ENCODE results near the gene LYPD8.

Gene LYPD8

DNA sequence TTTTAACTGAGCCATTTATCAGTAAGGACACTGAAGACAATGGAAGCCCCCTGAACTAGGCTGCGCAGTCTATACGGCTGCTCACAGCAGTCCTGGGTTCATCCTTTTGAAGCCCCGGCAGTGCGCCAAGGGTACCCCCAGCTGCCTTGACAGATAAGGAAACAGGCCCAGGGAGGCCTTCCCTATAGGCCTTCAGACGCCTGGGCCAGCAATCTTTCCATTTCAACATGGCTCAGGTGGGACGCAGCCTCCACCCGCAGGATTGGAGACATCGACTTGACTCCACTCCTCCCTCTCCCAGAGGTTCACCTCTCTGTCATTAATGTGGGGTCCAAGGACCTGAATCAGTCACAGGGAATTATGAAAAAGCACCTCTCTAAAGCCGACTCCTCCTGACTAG is 2.8 kb upstream of the LYPD8 start:
- no peak for DNase-seq

GRCh38 chr1:248757784-248758195 is 2.2 kb upstream of the LYPD8 start:
- no peak for DNase-seq

DNA sequence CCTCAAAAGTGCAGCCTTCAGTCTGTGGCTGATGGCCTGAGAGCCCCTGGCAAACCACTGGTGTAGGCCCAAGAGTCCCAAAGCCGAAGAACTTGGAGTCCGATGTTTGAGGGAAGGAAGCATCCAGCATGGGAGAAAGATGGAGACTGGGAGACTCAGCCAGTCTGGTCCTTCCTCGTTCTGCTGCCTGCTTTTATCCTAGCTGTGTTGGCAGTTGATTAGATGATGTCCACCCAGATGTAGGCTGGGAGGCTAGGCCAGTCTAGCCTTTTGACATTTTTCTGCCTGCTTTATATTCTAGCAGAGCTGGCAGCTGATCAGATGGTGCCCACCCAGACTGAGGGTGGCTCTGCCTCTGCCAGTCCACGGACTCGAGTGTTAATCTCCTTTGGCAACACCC is 1.1 kb upstream of the LYPD8 start:
- DNase-seq, result no peak

DNA sequence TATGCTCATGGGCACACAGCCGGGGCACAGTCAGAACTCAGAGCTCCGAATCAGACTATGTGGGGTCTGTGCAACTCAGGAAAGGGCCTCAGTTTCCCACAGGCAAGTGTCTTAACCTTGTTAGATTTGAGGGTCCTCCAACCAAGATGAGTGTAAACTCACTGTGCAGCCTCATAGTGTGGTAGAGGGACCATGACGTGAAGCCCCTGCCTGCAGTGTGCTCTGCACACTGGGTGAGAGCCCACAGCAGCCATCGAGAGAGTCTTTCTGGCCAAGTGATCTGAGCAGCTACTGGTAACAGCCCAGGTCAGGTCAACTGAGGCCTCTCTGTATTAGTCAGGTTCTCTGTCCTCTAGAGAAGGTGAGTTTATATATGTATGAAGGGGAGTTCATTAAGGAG is 592 bp upstream of the LYPD8 start:
- no peak for DNase-seq

DNA sequence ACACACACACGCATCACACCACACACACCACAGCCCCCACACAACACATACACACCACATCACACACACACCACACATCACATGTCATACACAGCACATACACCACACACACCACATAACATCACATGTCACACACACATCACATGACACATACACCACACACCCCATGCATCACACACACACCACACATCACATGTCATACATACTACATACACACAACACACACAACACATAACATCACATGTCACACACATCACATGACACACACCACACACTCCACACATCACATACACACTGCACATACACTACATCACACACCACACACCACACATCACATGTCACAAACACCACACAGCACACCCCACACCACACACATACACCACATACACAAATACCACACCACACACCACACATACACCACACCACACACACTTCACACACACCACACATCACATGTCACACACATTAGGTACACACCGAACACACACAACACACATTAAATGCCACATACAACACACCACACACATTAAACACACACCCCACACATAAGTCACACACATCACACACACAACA is 1.8 kb downstream of the LYPD8 start:
- DNase-seq, result no peak

DNA sequence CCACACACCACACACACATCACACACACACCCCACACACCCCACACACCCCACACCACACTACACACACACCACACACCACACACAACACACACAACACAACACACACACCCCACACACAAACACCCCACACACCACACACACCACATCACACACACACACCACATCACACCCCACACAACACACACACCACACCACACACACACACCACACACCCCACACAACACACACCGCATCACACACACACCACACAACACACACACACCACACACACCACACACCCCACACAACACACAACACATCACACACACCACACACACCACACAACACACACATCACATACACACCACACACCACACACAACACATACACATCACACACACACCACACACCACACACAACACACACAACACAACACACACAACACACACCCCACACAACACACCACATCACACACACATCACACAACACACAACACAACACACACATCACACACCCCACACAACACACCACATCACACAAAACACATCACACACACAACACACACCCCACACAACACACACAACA is 2.4 kb downstream of the LYPD8 start:
- DNase-seq, result no peak

DNA sequence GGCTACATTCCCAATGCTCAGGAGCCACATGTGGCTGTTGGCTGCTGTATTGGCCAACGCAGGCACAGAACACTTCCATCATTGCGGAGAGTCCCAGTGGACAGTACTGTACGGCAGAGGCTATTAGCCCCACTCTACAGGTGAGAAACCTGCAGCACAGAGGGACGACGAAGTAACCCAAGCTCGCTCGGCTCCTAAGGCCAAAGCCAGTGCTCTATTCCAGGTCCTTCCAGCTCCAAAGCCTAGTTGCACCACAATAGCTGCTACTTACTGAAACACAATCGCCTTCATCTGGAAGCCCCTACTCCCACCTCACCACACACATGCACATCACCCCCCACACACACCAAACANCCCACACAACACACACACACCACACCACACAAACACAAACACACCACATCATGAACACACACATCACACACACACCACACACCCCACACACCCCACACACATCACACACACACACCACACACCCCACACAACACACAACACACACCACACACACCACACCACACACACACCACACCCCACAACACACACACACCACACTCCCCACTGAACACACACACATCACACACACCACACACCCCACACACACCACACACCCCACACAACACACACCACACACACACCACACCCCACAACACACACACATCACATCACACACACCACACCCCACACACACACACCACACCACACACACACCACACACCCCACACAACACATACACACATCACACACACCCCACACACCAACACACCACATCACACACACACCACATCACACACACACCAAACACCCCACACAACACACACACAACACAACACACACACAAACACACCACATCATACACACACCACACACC is 3.2 kb downstream of the LYPD8 start:
- no peak for DNase-seq

DNA sequence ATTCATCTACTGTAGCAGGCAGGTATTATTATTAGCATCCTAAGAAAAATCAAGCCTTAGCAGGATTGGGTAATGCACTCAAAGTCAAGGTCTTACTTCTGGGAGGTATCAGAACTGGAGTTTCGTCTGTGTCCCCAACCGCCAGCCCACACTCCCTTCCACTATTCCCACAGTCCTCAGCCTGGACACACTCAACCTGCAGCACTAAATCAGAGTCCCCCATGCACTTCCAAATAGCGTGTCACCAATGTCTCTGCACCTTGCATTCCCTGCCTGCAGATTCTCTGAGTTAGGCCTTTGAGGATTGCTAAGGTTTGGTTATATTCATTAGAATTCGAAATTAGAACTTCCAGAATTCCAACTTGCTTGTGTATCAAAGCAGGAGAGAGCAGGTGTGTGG is 3.9 kb downstream of the LYPD8 start:
- no peak for DNase-seq

DNA sequence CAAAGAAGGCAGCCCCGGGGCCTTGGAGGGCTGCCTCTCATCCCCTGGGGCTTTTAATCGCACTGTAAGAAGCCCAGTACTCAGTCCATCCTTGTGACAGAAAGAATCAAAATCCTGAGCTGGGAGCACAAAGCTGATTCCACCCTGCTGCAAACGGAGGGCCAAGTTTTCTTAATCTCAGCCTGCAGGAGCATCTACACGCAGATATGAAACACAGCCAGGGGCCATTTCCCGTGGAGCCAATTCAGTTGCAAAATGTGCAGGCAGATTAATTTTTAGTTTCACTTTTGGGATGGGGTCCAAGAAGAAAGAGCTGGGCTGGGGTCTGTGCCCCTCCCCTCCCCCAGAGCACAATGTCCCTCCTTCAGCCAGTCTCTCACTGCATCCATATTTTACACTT is 4.4 kb downstream of the LYPD8 start:
- no peak for DNase-seq

DNA sequence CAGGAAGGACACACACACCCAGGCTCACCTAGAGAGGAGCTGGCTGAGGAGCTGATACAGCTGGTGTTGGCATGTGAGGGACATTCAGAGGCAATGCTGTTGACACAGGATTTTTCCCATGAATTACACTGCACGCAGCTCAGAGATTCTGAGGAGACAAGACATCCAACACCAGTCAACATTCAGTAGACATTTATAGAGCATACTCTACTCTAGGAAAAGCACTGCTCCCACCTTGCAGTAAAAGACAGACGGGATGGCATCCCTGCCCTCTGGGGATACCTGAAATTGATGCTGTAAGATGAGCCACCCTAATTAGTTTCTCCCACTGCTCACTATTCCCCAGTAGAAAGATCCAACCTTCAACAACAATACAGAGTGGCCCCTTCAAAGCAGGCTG is 5.1 kb downstream of the LYPD8 start:
- DNase-seq, result no peak

DNA sequence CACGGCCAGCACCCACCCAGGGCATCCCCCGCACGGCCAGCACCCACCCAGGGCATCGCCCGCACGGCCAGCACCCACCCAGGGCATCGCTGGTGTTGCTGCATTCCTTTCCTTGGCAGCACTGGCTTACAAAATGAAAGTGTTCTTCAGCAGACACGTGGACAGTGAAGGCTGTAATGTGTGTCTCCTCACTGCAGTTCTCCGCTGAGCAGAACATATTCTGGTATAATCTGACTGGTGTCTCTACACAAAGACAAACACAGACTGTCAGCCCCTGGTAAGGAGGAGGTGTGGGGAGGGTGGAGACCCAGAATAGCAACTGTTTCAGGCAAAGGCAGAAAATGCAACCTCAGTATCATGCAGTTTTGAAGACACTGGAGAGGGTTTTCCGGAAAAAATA is 7.3 kb downstream of the LYPD8 start:
- peak in 17 of 56 donors; percentile 2 to 57 (median 27) for DNase-seq

- DNase-seq, result no peak
Observed at GRCh38 chr1:248740876-248741275, 14.7 kb downstream of the LYPD8 start.

DNA sequence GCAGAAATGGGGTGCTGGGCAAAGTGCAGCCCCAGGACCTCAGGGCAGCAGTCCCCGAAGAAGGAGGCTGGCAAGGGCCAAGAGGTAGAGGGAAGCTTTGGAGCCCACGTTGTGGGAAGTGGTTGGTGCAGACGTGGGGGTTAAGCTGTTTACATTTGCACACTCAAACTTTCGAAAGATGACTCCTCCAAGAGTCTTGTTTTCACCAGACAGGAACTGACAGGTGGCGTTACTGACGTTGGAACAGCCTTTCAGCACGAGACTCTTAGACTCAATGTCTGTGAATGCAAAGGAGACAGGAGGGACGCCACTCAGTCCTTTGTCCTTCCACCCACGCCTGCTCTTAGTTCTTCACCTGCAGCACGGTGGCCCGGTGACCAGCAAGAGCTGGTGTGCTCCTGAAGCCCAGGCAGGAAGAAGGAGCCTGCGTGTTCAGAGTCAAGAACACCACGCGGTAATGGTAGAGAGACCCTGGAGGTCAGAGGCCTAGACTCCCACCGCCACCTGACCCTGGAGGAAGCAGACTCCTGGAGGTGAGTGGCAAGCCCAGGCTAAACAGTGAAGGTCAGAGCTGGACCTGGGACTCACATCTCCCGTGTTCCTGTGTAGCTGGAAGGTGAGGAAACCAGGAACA is 15.9 kb downstream of the LYPD8 start:
- no peak for DNase-seq

GRCh38 chr1:248737457-248737856 is 18.1 kb downstream of the LYPD8 start:
- DNase-seq, result no peak

DNA sequence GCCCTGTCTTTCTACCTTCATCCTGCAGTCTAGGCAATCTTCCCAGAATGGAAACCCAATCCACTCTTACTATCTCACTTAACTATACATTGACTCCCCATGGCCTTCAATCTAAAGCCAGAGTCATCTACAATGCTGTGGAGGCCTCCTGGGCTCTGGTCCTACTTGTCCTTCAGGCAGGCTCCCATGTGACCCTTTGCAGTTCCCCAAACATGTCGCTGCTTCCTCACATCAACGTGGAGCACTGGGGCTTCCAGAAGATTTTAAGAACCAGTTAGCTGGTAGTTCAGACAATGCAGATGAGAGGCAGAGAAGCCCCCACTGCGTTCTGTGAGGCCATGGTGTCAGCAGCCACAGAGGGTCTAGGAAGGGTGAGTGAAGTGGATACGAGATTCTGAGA is 18.6 kb downstream of the LYPD8 start:
- no peak for DNase-seq

- no peak for DNase-seq
Observed at GRCh38 chr1:248733566-248733965, 22.0 kb downstream of the LYPD8 start.

DNA sequence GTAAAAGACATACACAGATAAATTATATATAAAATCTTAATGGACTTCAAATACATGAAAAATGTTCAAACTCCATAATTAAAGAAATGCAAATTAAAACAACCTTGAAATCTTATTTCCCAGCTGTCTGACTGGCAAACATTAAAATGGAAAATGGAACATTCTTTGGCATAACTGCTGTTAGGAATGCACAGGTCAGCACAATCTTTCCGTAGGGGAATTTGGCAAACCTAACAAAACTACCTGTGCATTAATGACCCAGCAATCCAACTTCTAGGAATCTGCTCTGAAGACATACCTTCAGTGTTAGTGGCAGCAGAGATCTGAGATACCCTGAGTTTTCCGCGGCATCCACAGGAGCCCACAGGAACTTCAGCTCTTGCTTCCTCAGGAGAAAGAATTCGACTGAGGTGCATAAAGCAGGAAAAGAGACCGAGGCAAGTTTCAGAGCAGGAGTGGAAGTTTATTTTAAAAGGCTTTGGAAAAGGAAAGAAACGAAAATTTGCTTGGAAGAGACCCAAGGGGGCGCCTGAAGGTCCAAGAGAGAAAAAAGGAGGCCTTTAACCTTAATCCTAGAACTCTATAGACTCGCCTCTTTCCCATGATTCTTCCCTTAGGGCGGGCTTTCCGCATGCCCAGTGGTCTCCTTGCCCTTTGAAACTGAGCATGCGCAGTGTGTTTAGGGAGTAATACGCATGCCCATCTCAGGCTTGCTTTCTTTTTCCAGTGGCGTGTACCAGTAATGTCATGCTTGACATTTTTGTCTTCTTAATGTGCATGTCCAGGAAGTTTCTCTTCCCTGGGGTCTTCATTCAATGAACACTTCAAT is 24.8 kb downstream of the LYPD8 start:
- no peak for DNase-seq

DNA sequence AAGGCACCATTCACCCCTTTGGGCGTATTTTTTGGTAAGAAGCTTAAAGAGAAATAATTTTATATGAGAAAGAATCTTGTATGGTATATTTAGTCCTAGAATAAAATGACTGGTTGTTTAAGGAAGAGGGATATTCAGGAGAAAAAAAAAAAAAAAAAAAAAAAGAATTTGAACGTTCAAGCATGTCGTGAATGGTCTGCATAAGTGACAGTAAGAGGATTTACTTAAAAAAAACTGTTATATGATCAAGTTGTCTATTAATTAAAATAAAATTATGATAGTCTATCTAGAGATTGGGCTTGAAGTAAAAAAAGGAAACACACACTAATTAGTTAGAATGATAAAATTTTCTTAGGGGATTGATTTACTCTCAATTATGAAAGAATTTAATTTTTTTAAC is 41.3 kb downstream of the LYPD8 start:
- DNase-seq, result no peak

GRCh38 chr1:248710305-248710900 is 45.2 kb downstream of the LYPD8 start:
- DNase-seq, result no peak

- DNase-seq, result no peak
Observed at GRCh38 chr1:248704606-248705005, 51.0 kb downstream of the LYPD8 start.

GRCh38 chr1:248703674-248704073 is 51.9 kb downstream of the LYPD8 start:
- no peak for DNase-seq

Measured in nucleus accumbens (tissue), 56 donors.